HG03460 (cell line): ENCODE results near the gene RNF213.
"Not testable (repeated sequence)": the region's sequence is repeated elsewhere in the genome, so short reads cannot be mapped to it uniquely, and the experiment has no call there.

ENCODE experiments used
- ATAC-seq: cut with Tn5 transposase; IDR thresholded peaks from one replicate; pipeline ENCODE4 v1.9.1; 2021; ENCODE audit not compliant: unreplicated experiment

Gene RNF213

GRCh38 chr17:80267391-80267790, 6.7 kb downstream of the RNF213 start:
- no peak for ATAC-seq

GRCh38 chr17:80268427-80268826, 7.8 kb downstream of the RNF213 start:
- no peak for ATAC-seq

- ATAC-seq, result no peak
Observed at GRCh38 chr17:80269405-80269807, 8.8 kb downstream of the RNF213 start.

GRCh38 chr17:80270104-80270503, 9.5 kb downstream of the RNF213 start:
- no peak for ATAC-seq

GRCh38 chr17:80270836-80271235, 10.2 kb downstream of the RNF213 start:
- no peak for ATAC-seq

GRCh38 chr17:80272366-80272765, 11.7 kb downstream of the RNF213 start:
- ATAC-seq, result no peak

GRCh38 chr17:80274331-80274730, 13.7 kb downstream of the RNF213 start:
- ATAC-seq, result no peak

GRCh38 chr17:80274871-80275449, 14.3 kb downstream of the RNF213 start:
- ATAC-seq, result no peak

- ATAC-seq, result not testable (repeated sequence)
Observed at GRCh38 chr17:80275857-80276256, 15.2 kb downstream of the RNF213 start.

- ATAC-seq, result no peak
Observed at GRCh38 chr17:80277751-80278671, 17.4 kb downstream of the RNF213 start.

- ATAC-seq, result no peak
Observed at GRCh38 chr17:80279895-80280294, 19.2 kb downstream of the RNF213 start.

GRCh38 chr17:80281516-80281915, 20.9 kb downstream of the RNF213 start:
- ATAC-seq, result no peak

GRCh38 chr17:80283116-80283852, 22.6 kb downstream of the RNF213 start:
- ATAC-seq, result no peak

GRCh38 chr17:80284631-80285030, 24.0 kb downstream of the RNF213 start:
- ATAC-seq, result no peak

- ATAC-seq, result no peak
Observed at GRCh38 chr17:80285237-80285920, 24.7 kb downstream of the RNF213 start.

GRCh38 chr17:80286638-80286960, 25.9 kb downstream of the RNF213 start:
- no peak for ATAC-seq

GRCh38 chr17:80287038-80287437, 26.4 kb downstream of the RNF213 start:
- no peak for ATAC-seq

GRCh38 chr17:80287806-80288567, 27.3 kb downstream of the RNF213 start:
- no peak for ATAC-seq

- no peak for ATAC-seq
Observed at GRCh38 chr17:80289616-80290015, 29.0 kb downstream of the RNF213 start.

GRCh38 chr17:80290156-80290555, 29.5 kb downstream of the RNF213 start:
- ATAC-seq, result no peak

- ATAC-seq, result no peak
Observed at GRCh38 chr17:80291260-80291659, 30.6 kb downstream of the RNF213 start.
